Heart right ventricle (tissue), 16 donors: ENCODE data around the gene LILRB3. TPM values are rescaled to one million over a fixed set of nuclear protein-coding genes. Genes with fewer than 3 reads are reported as not detected.
"Not testable (repeated sequence)": the region's sequence is repeated elsewhere in the genome, so short reads cannot be mapped to it uniquely, and the experiment has no call there.

Source experiments
- ATAC-seq, 8 donors: fragments of 200-7000 bp; cut with Tn5 transposase; one replicate each; pipeline ENCODE4 v1.9.1; 2020; ENCODE audit warnings: mild to moderate bottlenecking in 8 of 8, moderate library complexity in 8 of 8, moderate number of reproducible peaks in 1 of 8
- DNase-seq, 2 donors: peaks; one replicate each; pipeline ENCODE4 v3.0.0-alpha.2; 2020
- H3K27ac ChIP-seq, 10 donors: fragments of 200-600 bp; sonication (generic) in 2 of 10; one replicate each; pipeline versions ENCODE4 v1.5.0 to v1.8.0; 2020 to 2022; ENCODE audit warnings: mild to moderate bottlenecking in 3 of 10
- H3K27me3 ChIP-seq, 7 donors: fragments of 200-600 bp; one replicate each; pipeline ENCODE4 v1.8.0; 2021 to 2022; ENCODE audit warnings: mild to moderate bottlenecking in 2 of 7
- H3K36me3 ChIP-seq, 9 donors: fragments of 200-600 bp; sonication (generic) in 1 of 9; one replicate each; pipeline versions ENCODE4 v1.5.0 to v1.8.0; 2020 to 2022; ENCODE audit warnings: mild to moderate bottlenecking in 2 of 9
- H3K4me1 ChIP-seq, 9 donors: fragments of 200-600 bp; sonication (generic) in 1 of 9; one replicate each; pipeline versions ENCODE4 v1.5.0 to v1.8.0; 2020 to 2022; ENCODE audit warnings: mild to moderate bottlenecking in 4 of 9
- H3K4me3 ChIP-seq, 10 donors: fragments of 200-600 bp; sonication (generic) in 2 of 10; one replicate each; pipeline versions ENCODE4 v1.5.0 to v1.8.0; 2020 to 2022; ENCODE audit warnings: mild to moderate bottlenecking in 7 of 10, moderate library complexity in 2 of 10
- H3K9me3 ChIP-seq, 11 donors: fragments of 200-600 bp in 10 of 11; sonication (generic) in 2 of 11; one replicate each; pipeline versions ENCODE4 v1.5.0 to v1.8.0; 2013 to 2022; ENCODE audit warnings: mild to moderate bottlenecking in 2 of 11, control low read depth in 1 of 11, moderate library complexity in 1 of 11
- CTCF ChIP-seq, 9 donors: fragments of 200-600 bp; sonication (generic) in 2 of 9; IDR thresholded peaks; one replicate each; pipeline versions ENCODE4 v1.5.0 to v1.8.0; 2021 to 2022; ENCODE audit warnings: antibody characterized with exemption in 9 of 9, mild to moderate bottlenecking in 5 of 9, moderate library complexity in 1 of 9
- WGBS, 2 donors: extraction: QIAGEN DNeasy Blood & Tissue Kit; methylation state at CpG; one replicate each; pipeline ENCODE4 v1.1.7; 2013; ENCODE audit warnings: inconsistent platforms in 1 of 2; 5-methylcytosine and 5-hydroxymethylcytosine counted together
- intact Hi-C, 10 donors: fragments of 100-400 bp; cut with DNase I; formaldehyde crosslinking; loops; one replicate each; pipeline versions ENCODE4 v1.11.1 to v1.14.2; 2022
- polyA plus RNA-seq, 2 donors: library from polyadenylated mRNA; stranded (reverse); fragments of 200-250 nt; gene quantifications; one replicate each; pipeline ENCODE4 v1.2.3, GENCODE V29; 2013
- total RNA-seq, 10 donors: library from RNA; stranded (reverse); fragmentation: NEBNext Ultra II Directional in 3 of 10; extraction: Animal tissue kit (Norgen Biotek cat#: 25700) in 3 of 10; gene quantifications; one replicate each; pipeline versions ENCODE4 v1.2.1 to v1.2.4, GENCODE V29; 2021 to 2023
- donor health status: Arrhythmogenic right ventricular cardiomyopathy.
- donor health status: ischemic (EF 13 %, LVEDD 7.1; RV severe dilation, severe dysfunction).
- donor health status: healthy with polysubstance abuse.
- donor health status: DM: no; HTN: yes; CAD: no.
- donor health status: DM: no; HTN: no; CAD: no.
- donor health status: ischemic (EF 25% LVEDD 6.9; RV normal size, moderate dysfunction).
- donor health status: ischemic (EF 25% LVEDD 5.7; RV mildly dilated, moderate dysfunction).
- donor health status: healthy.
- donor health status: DM: yes; HTN: yes; CAD: no.
- donor health status: Ischemic cardiomyopathy.
- donor health status: ischemic (EF 35%, LVEDD 5.7; RV mildly dilated, moderate dysfunction).
- donor health status: nonischemic (EF 11% LVEDD 7.7; RV severe dilation, severe dysfunction).
- donor health status: DM: yes; HTN: yes; CAD: no.
- donor health status: PGD.
- donor health status: ischemic (EF 29% LVEDD 5.4; RV normal size, mild dysfunction).
- donor health status: nonischemic (EF 23%, LVEDD 6.1; RV moderate dilation, normal function).

Gene LILRB3
- total and polyA plus RNA-seq, 12 donors: 0.71 to 18.3 (median 2.3) TPM

- peaks cover 0 to 13% (median 5%) of the 10 kb centered on the region in 7 donors for H3K27me3 ChIP-seq
Measured at GRCh38 chr19:54247106-54247930, 24.5 kb upstream of the LILRB3 start.

GRCh38 chr19:54245936-54246335 lies 23.1 kb upstream of the LILRB3 start:
- no peak for ATAC-seq
- WGBS, 2 donors: 69 to 71% methylated on average over 3 of the region's 3 CpGs
- peaks cover 0 to 24% (median 0%) of the 10 kb centered on the region in 9 donors for H3K4me1 ChIP-seq
- H3K9me3 ChIP-seq: no peaks in the 10 kb centered on the region
- DNase-seq: no peak
- H3K36me3 ChIP-seq: no peaks in the 10 kb centered on the region
- H3K27ac ChIP-seq: no peak overlapping the region
- no peak for TF ChIP-seq CTCF (IDR thresholded peaks at IDR 0.05)
- no peak overlapping the region for H3K4me3 ChIP-seq
- intact Hi-C loops: loop anchor here in 3 of 10 donors (2.0 kb wide), 1 partner anchor 23 kb away; the partner anchor contains the start of gene LILRB3 (in 3 of the 3)
- H3K27me3 ChIP-seq: peaks cover 0 to 9% (median 0%) of the 10 kb centered on the region in 7 donors

More at GRCh38 chr19:54247106-54247930, 24.5 kb upstream of the LILRB3 start:
- Histone ChIP-seq H3K4me3 (no peak overlapping the region), H3K4me1 (peaks cover 0 to 24% (median 0%) of the 10 kb centered on the region in 9 donors), H3K9me3 (no peaks in the 10 kb centered on the region), H3K27ac (peak overlapping the region in 5 of 10 donors; percentile 2 to 88 (median 64)), H3K36me3 (no peaks in the 10 kb centered on the region)
- TF ChIP-seq CTCF (IDR thresholded peaks at IDR 0.05): no peak
- intact Hi-C loops: loop anchor here in 1 of 10 donors (2.0 kb wide), 1 partner anchor 25 kb away; the partner anchor contains the start of gene LILRB3
- no peak for DNase-seq
- 84% methylated on average over 20 of the region's 20 CpGs for WGBS, 2 donors
- peak in 4 of 8 donors; percentile 16 to 32 (median 28) for ATAC-seq

GRCh38 chr19:54243809-54244208 lies 21.0 kb upstream of the LILRB3 start:
- not testable (repeated sequence) for ATAC-seq, H3K27ac ChIP-seq, H3K36me3 ChIP-seq, H3K9me3 ChIP-seq, H3K4me3 ChIP-seq, DNase-seq
- Histone ChIP-seq H3K4me1 (peaks cover 0 to 24% (median 0%) of the 10 kb centered on the region in 9 donors), H3K27me3 (peaks cover 0 to 11% (median 1%) of the 10 kb centered on the region in 7 donors)
- intact Hi-C loops: loop anchor here in 2 of 10 donors (2.0 kb wide), 1 partner anchor 21 kb away; the partner anchor contains the start of gene LILRB3 (in 2 of the 2)
- WGBS, 2 donors: 55 to 65% methylated on average over 5 to 6 of the region's 8 CpGs

- DNase-seq, H3K9me3 ChIP-seq, H3K36me3 ChIP-seq, intact Hi-C loops, H3K27me3 ChIP-seq: not testable (repeated sequence)
- 66 to 81% methylated on average over 6 of the region's 6 CpGs for WGBS, 2 donors
- Histone ChIP-seq H3K27ac (peak within 1 kb of the TSS in 1 of 10 donors; percentile 47), H3K4me1 (peaks cover 0 to 14% (median 0%) of the 10 kb centered on the region in 9 donors), H3K4me3 (peak within 1 kb of the TSS in 1 of 10 donors; percentile 23)
- ATAC-seq: peak in 6 of 8 donors; percentile 38 to 77 (median 72)
Measured at GRCh38 chr19:54242646-54243045, 19.8 kb upstream of the LILRB3 start, which contains the start of gene LILRA6. Gene LILRA6, minus strand, starts transcription at chr19:54242790.

- H3K9me3 ChIP-seq, DNase-seq, H3K27me3 ChIP-seq, intact Hi-C loops, H3K36me3 ChIP-seq, H3K4me1 ChIP-seq, ATAC-seq: not testable (repeated sequence)
- 68 to 69% methylated on average over 4 of the region's 4 CpGs for WGBS, 2 donors
- peak overlapping the region in 1 of 10 donors; percentile 23 for H3K4me3 ChIP-seq
- peak overlapping the region in 1 of 10 donors; percentile 47 for H3K27ac ChIP-seq
Measured at GRCh38 chr19:54242234-54242633, 19.4 kb upstream of the LILRB3 start.

GRCh38 chr19:54240372-54241336 lies 17.8 kb upstream of the LILRB3 start:
- not testable (repeated sequence) for H3K36me3 ChIP-seq
- intact Hi-C loops: loop anchor here in 1 of 10 donors (2.0 kb wide), 1 partner anchor 22 kb away; no protein-coding TSS in a partner anchor

GRCh38 chr19:54239491-54240371 lies 16.9 kb upstream of the LILRB3 start:
- not testable (repeated sequence) for H3K27ac ChIP-seq, H3K9me3 ChIP-seq, DNase-seq, H3K4me1 ChIP-seq, H3K36me3 ChIP-seq, H3K4me3 ChIP-seq
- intact Hi-C loops: loop anchor here in 1 of 10 donors (2.0 kb wide), 1 partner anchor 21 kb away; no protein-coding TSS in a partner anchor
- peak in 6 of 8 donors; percentile 16 to 61 (median 36) for ATAC-seq
- peaks cover 0 to 33% (median 0%) of the 10 kb centered on the region in 7 donors for H3K27me3 ChIP-seq
- WGBS, 2 donors: 67 to 71% methylated on average over 14 to 16 of the region's 21 CpGs

More at GRCh38 chr19:54240372-54241336, 17.8 kb upstream of the LILRB3 start:
- not testable (repeated sequence) for DNase-seq, H3K9me3 ChIP-seq, H3K27ac ChIP-seq, H3K4me1 ChIP-seq
- Histone ChIP-seq H3K4me3 (peak overlapping the region in 1 of 10 donors; percentile 5), H3K27me3 (peaks cover 0 to 24% (median 0%) of the 10 kb centered on the region in 7 donors)
- ATAC-seq: peak in 1 of 8 donors; percentile 50
- 60 to 62% methylated on average over 18 to 19 of the region's 22 CpGs for WGBS, 2 donors
